SK-N-SH (cell line): ENCODE measurements around the gene C12orf57.
A peak's percentile ranks its signal among the peaks of the same experiment; 100 is the strongest.

Experiments used
- EP300 ChIP-seq, 2 experiments: IDR thresholded peaks; 2 replicates each; pipeline versions ENCODE4 v1.4.0 to v1.6.1; 2012; ENCODE audit warnings: borderline replicate concordance in 1 of 2, low read depth in 1 of 2, low read length in 1 of 2
- EZH2phosphoT487 ChIP-seq: fragments of 200-600 bp; sonication (generic); IDR thresholded peaks from 2 replicates; pipeline ENCODE4 v1.6.1; 2017; ENCODE audit warnings: low read depth, mixed run types, mild to moderate bottlenecking, antibody characterized with exemption, moderate library complexity, borderline replicate concordance
- GABPA ChIP-seq: IDR thresholded peaks from 2 replicates; pipeline ENCODE4 v1.4.0; 2012; ENCODE audit warnings: low read depth, mild to moderate bottlenecking
- JUND ChIP-seq: IDR thresholded peaks from 2 replicates; pipeline ENCODE4 v1.4.0; 2012
- MAX ChIP-seq: IDR thresholded peaks from 2 replicates; pipeline ENCODE4 v1.4.0; 2012; ENCODE audit warnings: low read depth
- MXI1 ChIP-seq: IDR thresholded peaks from 2 replicates; pipeline ENCODE4 v1.6.1; 2012; ENCODE audit warnings: mild to moderate bottlenecking, low read depth, low read length, improper control_type of control experiment
- NRF1 ChIP-seq: IDR thresholded peaks from 2 replicates; pipeline ENCODE4 v1.6.1; 2012; ENCODE audit warnings: low read depth, mild to moderate bottlenecking, low read length
- POLR2AphosphoS5 ChIP-seq: IDR thresholded peaks from 2 replicates; pipeline ENCODE4 v1.6.1; 2012; ENCODE audit warnings: low read depth, low read length
- SMC3 ChIP-seq: IDR thresholded peaks from 2 replicates; pipeline ENCODE4 v1.6.1; 2012; ENCODE audit warnings: low read depth, low read length, improper control_type of control experiment
- YY1 ChIP-seq: IDR thresholded peaks from 2 replicates; pipeline ENCODE4 v1.4.0; 2012; ENCODE audit warnings: low read depth, mild to moderate bottlenecking
- TF ChIP-seq, protein P1 (sequence below): fragments of 200-600 bp; sonication (generic); IDR thresholded peaks from 2 replicates; pipeline ENCODE4 v1.6.1; 2017; ENCODE audit warnings: antibody characterized with exemption, mild to moderate bottlenecking, moderate library complexity

- TF ChIP-seq MXI1 (peak; percentile 97), MAX (peak; percentile 85), EZH2phosphoT487 (no peak), JUND (no peak), NRF1 (peak; percentile 55), GABPA (no peak), SMC3 (peak; percentile 77), YY1 (no peak), EP300 (IDR thresholded peaks at IDR 0.05; ENCODE audit: borderline replicate concordance in 1 of 2, low read depth in 1 of 2, low read length in 1 of 2) (no peak), POLR2AphosphoS5 (no peak)
- TF ChIP-seq, protein P1, sequence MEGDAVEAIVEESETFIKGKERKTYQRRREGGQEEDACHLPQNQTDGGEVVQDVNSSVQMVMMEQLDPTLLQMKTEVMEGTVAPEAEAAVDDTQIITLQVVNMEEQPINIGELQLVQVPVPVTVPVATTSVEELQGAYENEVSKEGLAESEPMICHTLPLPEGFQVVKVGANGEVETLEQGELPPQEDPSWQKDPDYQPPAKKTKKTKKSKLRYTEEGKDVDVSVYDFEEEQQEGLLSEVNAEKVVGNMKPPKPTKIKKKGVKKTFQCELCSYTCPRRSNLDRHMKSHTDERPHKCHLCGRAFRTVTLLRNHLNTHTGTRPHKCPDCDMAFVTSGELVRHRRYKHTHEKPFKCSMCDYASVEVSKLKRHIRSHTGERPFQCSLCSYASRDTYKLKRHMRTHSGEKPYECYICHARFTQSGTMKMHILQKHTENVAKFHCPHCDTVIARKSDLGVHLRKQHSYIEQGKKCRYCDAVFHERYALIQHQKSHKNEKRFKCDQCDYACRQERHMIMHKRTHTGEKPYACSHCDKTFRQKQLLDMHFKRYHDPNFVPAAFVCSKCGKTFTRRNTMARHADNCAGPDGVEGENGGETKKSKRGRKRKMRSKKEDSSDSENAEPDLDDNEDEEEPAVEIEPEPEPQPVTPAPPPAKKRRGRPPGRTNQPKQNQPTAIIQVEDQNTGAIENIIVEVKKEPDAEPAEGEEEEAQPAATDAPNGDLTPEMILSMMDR, result peak; percentile 90
Observed at GRCh38 chr12:6965026-6965661, 21.3 kb downstream of the C12orf57 start.
